GM21390 (cell line): ENCODE results near the gene SLC45A1.

Experiments used
- ATAC-seq: cut with Tn5 transposase; IDR thresholded peaks from one replicate; pipeline ENCODE4 v1.9.1; 2021; ENCODE audit not compliant: unreplicated experiment

SLC45A1 gene

DNA sequence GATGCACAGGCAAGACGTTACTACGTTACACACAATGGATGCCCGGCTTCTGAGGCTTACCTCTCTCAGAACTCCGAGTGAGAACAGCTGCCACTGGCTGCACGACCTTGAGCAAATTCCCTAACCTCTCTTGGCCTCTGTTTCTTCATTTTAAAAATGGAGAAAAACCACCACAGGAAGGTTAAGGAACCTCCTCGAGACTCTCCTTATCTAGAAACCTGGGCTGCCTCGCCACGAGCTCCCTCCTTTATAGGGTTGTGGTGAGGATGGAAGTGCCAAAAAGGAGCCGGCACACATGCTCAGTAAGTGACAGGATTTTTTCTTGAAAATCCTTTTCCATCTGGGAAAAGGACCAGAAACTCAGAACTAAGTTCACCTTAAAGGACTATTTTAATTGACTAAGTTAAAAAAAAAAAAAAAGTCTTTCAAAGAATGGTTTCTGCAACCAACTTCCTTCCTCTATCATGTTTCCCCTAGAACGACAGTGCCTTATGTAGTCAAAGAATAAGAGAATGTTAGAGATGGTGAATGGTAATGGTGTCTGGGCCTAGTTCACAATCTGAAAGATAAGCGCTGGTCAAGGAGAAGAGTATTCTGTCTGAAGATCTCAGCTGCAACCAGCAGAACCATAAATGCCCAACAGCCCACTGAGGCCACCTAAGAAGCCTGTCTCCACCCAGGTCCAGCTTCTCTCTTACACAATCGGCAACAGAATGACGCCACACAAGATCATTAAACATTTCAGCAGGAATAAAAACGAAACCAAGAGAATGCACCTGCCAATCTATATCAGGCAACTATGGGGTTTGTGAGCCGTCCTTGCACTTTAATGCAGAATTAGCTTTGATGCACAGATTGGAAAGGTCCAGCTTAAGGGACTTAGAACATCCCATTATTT is 64.9 kb downstream of the SLC45A1 start:
- ATAC-seq: no peak

DNA sequence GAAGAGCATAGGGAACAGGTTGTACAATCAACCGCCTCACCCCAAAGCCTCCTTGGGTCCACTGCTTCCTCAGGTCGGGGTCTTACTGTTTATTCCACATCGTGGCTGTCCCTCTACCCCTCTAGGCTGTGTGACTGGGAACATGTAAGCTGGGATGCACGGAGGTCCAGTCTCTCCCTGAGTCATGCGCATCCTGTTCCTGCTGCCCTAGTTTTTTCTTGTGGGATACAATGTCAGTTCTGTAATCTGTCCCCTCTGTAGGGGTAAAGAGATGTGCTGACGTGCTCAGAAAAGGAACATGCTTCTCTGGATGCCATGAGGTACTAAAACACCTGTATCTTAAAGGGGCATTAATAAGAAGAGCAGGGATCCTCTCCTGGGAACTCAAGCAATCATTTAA is 66.2 kb downstream of the SLC45A1 start:
- no peak for ATAC-seq

DNA sequence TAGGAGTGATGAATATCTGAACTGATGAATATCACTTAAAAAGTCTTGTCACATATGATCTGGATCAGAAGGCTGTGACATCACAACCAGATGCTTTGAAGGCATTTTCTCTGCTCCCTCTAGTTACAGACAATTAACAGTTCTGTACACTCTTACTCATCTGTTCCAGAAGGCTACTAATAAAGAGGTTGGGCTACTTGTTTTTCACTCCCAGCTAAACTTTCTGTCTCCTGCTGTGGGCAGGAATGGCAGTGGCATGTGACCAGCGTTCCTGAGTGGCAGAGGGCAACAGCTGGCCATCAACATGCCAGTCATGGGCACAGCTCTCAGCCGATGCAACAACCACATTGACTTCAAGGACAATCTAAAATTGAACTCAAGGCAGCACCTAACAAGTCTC is 66.7 kb downstream of the SLC45A1 start:
- no peak for ATAC-seq

DNA sequence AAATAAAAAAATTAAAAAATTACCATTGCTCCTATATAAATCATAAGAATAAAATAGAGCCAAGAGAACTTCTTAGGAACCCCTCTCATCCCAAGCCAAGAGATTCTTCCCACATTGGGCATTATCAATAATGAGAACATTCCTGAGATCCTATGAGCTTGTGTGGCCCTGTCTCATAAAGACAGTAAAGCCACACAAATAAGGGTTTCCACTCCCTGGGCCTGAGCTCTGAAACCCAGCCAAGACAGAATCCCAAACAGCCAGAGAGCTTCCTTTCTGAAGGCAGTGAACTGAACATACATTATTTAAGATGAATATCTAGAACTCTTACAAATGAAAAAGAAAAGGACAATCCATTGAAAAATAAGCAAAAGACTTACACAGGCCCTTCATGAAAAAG is 68.3 kb downstream of the SLC45A1 start:
- no peak for ATAC-seq

DNA sequence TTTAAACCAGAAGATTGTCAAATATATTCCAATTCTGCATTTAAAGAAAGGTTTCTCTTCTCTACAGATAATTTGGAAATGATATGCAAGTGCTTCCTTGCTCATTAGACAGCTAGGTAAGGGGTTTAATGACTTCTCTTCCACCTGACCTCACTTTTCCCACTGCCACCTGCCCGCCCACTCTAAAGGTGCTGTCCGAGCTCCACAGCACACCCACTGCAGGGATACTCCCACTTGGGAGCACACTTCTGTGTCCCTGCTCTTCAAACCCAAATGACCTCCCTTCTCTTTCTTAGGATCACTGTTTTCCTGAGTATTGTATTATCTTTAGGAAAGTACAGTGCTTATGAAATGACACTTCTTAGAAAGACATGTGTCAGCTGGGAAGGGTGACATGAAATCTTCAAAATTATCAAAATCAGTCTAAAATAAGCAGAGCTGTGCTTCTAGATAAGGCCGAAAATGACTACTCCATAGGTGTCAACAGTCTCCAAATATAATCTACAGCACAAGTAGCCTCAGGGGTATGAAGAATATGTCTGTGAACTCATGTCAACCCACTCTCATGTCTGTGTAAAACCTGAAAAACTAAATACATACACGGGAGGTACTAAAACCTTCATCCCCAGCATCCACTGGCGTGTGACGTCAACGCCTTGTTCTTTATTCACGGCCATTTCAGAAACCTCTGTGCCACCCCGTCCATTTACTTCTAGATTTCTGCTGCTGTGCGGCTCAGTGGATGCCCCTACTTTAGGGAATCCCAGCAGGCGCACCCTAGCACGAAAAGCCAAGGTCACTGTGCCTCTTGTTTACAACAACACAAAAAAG is 71.0 kb downstream of the SLC45A1 start:
- ATAC-seq: no peak

DNA sequence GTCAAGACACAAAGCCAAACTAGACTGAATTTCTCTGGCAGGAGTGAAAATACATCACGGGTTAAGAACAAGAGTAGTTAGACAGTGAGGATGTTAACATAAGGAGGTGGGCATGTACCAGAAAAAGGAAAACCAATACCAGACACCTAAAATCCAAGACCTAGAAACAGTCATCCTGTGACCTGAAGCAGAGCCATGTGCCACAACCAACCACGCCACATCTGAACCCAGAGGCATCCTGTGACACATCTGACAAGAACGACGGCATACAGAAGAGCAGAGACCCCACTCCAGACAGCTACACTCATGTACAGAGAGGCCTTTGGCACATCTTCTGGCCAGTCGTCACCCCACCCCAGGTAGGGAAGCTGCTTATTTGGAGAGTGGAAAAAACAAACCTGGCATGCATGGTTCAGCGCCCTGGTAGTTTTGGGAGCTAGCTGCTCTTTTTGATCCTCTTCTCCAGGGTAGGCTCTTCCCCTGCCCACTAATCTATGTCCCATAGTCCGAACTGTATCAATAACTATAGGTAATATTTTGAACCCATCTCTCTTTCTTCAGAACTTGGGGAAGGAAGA is 72.1 kb downstream of the SLC45A1 start:
- no peak for ATAC-seq

DNA sequence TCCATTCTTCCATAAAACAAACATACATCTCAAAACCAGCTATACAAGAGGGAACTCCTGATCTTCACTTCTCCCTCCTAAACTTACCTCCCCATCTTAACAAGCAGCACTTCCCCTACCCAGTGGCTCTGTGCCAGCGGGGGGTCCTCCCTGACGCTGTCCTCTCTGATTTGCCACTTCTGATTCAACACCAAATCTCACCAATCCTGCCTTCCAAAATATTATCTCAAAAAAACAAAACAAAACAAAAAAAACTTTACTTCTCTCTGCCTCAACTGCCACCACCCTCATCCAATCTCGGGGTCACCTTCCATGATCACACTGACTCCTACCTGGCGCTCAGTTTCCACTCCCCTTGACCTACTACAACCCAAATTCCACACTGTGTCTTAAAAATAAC is 72.8 kb downstream of the SLC45A1 start:
- no peak for ATAC-seq

DNA sequence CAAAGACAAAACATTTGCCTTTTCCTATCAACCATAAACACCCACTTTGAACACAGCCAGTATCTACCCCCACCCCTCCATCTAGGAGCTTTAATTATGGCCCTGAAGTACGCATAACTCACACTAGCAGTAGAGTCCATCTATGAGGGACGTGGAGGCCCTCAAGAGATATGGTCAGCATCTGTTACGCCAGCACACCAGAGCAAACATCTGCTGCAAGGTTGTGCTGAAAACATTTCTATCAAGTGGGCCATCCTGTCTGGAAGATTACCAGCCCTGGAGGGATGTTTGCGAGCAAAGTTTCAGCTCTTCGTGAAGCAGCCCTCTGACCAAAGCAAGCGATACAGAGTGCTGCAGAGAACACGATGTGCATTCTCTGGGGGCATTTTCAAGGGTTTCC is 74.6 kb downstream of the SLC45A1 start:
- ATAC-seq: no peak
